Esophagus muscularis mucosa (tissue), 4 donors: ENCODE data around the gene SPOP.
"Not testable (repeated sequence)": the region's sequence is repeated elsewhere in the genome, so short reads cannot be mapped to it uniquely, and the experiment has no call there.

ENCODE experiments used
- EP300 ChIP-seq: sonication (generic); formaldehyde crosslinking; IDR thresholded peaks from one replicate; pipeline ENCODE4 v1.6.1; 2017; ENCODE audit warnings: antibody characterized with exemption
- POLR2A ChIP-seq: fragments of 450-650 bp; IDR thresholded peaks from one replicate; pipeline ENCODE4 v1.6.1; 2017; ENCODE audit warnings: antibody characterized with exemption, moderate library complexity, mild to moderate bottlenecking, low read depth
- TF ChIP-seq, protein P1 (sequence below), 3 experiments: fragments of 200-600 bp in 2 of 3; fragments of 450-650 bp in 1 of 3; sonication (generic) in 2 of 3; IDR thresholded peaks; one replicate each; pipeline ENCODE4 v1.5.1; 2017 to 2019; ENCODE audit warnings: antibody characterized with exemption in 3 of 3, mild to moderate bottlenecking in 2 of 3, moderate library complexity in 1 of 3

- TF ChIP-seq, protein P1, sequence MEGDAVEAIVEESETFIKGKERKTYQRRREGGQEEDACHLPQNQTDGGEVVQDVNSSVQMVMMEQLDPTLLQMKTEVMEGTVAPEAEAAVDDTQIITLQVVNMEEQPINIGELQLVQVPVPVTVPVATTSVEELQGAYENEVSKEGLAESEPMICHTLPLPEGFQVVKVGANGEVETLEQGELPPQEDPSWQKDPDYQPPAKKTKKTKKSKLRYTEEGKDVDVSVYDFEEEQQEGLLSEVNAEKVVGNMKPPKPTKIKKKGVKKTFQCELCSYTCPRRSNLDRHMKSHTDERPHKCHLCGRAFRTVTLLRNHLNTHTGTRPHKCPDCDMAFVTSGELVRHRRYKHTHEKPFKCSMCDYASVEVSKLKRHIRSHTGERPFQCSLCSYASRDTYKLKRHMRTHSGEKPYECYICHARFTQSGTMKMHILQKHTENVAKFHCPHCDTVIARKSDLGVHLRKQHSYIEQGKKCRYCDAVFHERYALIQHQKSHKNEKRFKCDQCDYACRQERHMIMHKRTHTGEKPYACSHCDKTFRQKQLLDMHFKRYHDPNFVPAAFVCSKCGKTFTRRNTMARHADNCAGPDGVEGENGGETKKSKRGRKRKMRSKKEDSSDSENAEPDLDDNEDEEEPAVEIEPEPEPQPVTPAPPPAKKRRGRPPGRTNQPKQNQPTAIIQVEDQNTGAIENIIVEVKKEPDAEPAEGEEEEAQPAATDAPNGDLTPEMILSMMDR (IDR thresholded peaks at IDR 0.05) = not testable (repeated sequence)
- not testable (repeated sequence) for TF ChIP-seq POLR2A, EP300
Measured at GRCh38 chr17:49673679-49674078, 4.2 kb downstream of the SPOP start.
